K562 (cell line): ENCODE measurements around the gene JUNB. TPM values are rescaled to one million over a fixed set of nuclear protein-coding genes. Genes with fewer than 3 reads are reported as not detected.

ENCODE experiments used
- ATAC-seq: fragments of 200-7000 bp; cut with Tn5 transposase; 3 replicates; pipeline ENCODE4 v1.9.1; 2020; ENCODE audit warnings: moderate library complexity
- BruUV-seq: library from RNA; stranded (reverse); fragments of 400-500 nt; replicated peaks from 2 replicates; lab custom pipeline; 2021; lab: Mats Ljungman, UMichigan
- CTCF ChIA-PET: fragments of 300-600 bp; formaldehyde crosslinking; extraction: SDS; loops from one replicate; lab custom pipeline; 2021; ENCODE audit warnings: low intra/inter-chr PET ratio; lab: Yijun Ruan, JAX
- POLR2A ChIA-PET: fragments of 300-600, 350-650 bp; sonication (Branson Sonifier 250); formaldehyde crosslinking; extraction: SDS; loops from one replicate; lab custom pipeline; 2021; ENCODE audit warnings: antibody characterized with exemption, inconsistent platforms; lab: Yijun Ruan, JAX
- DNase-seq, 4 experiments: peaks; one replicate each; pipeline versions ENCODE4 v3.0.0 to v3.0.0-alpha.2; 2011 to 2018; ENCODE audit warnings: low spot score in 3 of 4, mixed read lengths in 3 of 4; ENCODE audit errors: extremely low read depth in 1 of 4
- FAIRE-seq: peaks from 2 replicates; lab custom pipeline; 2011; peaks lifted over from hg19 to GRCh38; lab: Jason Lieb, UNC
- H2AFZ ChIP-seq: 2 replicates; pipeline ENCODE4 v1.6.0; 2011; ENCODE audit warnings: low read depth, low read length, control low read depth, inconsistent platforms
- H3K27ac ChIP-seq: fragments of 200-600 bp; 3 replicates; pipeline ENCODE4 v1.8.0; 2011; ENCODE audit warnings: low read depth, mild to moderate bottlenecking, control low read depth, inconsistent platforms, low read length, moderate library complexity, mixed read lengths; ENCODE audit errors: extremely low read depth
- H3K27me3 ChIP-seq, 2 experiments: fragments of 300-600 bp in 1 of 2; 2 replicates in 1 of 2; 3 replicates in 1 of 2; pipeline versions ENCODE4 v1.6.0 to v1.8.0; 2011; ENCODE audit warnings: inconsistent platforms in 2 of 2, low read length in 2 of 2, mild to moderate bottlenecking in 1 of 2, mixed read lengths in 1 of 2, moderate library complexity in 1 of 2; ENCODE audit not compliant: control insufficient read depth in 2 of 2, insufficient read depth in 2 of 2
- H3K36me3 ChIP-seq: fragments of 300-600 bp; 3 replicates; pipeline ENCODE4 v1.8.0; 2011; ENCODE audit warnings: mild to moderate bottlenecking, low read length, inconsistent platforms; ENCODE audit not compliant: control insufficient read depth, insufficient read depth
- H3K4me1 ChIP-seq, 2 experiments: fragments of 200-600 bp in 1 of 2; replicated peaks in 1 of 2; 2 replicates in 1 of 2; 3 replicates in 1 of 2; pipeline versions ENCODE4 v1.5.1 to v1.8.0; 2011; ENCODE audit warnings: inconsistent platforms in 2 of 2, low read length in 2 of 2, mild to moderate bottlenecking in 1 of 2, mixed read lengths in 1 of 2, moderate library complexity in 1 of 2; ENCODE audit not compliant: control insufficient read depth in 2 of 2, insufficient read depth in 2 of 2
- H3K4me2 ChIP-seq: 2 replicates; pipeline ENCODE4 v1.6.1; 2011; ENCODE audit warnings: low read length, control low read depth, inconsistent platforms, mixed read lengths; ENCODE audit not compliant: insufficient read depth
- H3K4me3 ChIP-seq: fragments of 200-600 bp; sonication (generic), shearing (Covaris generic); 2 replicates; pipeline ENCODE4 v1.5.1; 2016; ENCODE audit warnings: control low read depth, inconsistent platforms
- H3K79me2 ChIP-seq: fragments of 200-600 bp; 3 replicates; pipeline ENCODE4 v1.8.0; 2011; ENCODE audit warnings: low read length, inconsistent platforms; ENCODE audit not compliant: control insufficient read depth, insufficient read depth
- H3K9ac ChIP-seq, 2 experiments: 2 replicates each; pipeline versions ENCODE4 v1.6.0 to v1.6.1; 2011; ENCODE audit warnings: low read depth in 2 of 2, low read length in 2 of 2, control low read depth in 1 of 2, inconsistent platforms in 1 of 2, mild to moderate bottlenecking in 1 of 2, mixed read lengths in 1 of 2; ENCODE audit not compliant: insufficient read depth in 1 of 2
- H3K9me1 ChIP-seq: one replicate; pipeline ENCODE4 v1.6.0; 2011; ENCODE audit warnings: inconsistent platforms, mild to moderate bottlenecking, low read length, moderate library complexity; ENCODE audit not compliant: control insufficient read depth, insufficient read depth
- H3K9me3 ChIP-seq: replicated peaks from 2 replicates; pipeline ENCODE4 v1.5.1; 2011; ENCODE audit warnings: low read depth, low read length, inconsistent platforms; ENCODE audit not compliant: control insufficient read depth, insufficient read depth
- H4K20me1 ChIP-seq: replicated peaks from 2 replicates; pipeline ENCODE4 v1.6.1; 2011; ENCODE audit warnings: low read length, inconsistent platforms, mixed read lengths; ENCODE audit not compliant: control insufficient read depth, insufficient read depth
- ARID2 ChIP-seq: fragments of 450-650 bp; IDR thresholded peaks from 2 replicates; pipeline ENCODE4 v1.6.1; 2017; ENCODE audit warnings: antibody characterized with exemption, mild to moderate bottlenecking
- JUNB ChIP-seq: fragments of 450-650 bp; formaldehyde crosslinking; conservative IDR thresholded peaks from 2 replicates; pipeline ENCODE4 v1.4.0; 2020; ENCODE audit warnings: mild to moderate bottlenecking
- NCOA4 ChIP-seq: fragments of 450-650 bp; IDR thresholded peaks from 2 replicates; pipeline ENCODE4 v1.6.1; 2018; ENCODE audit warnings: mild to moderate bottlenecking; ENCODE audit not compliant: partially characterized antibody
- PHB ChIP-seq: fragments of 250-450 bp; sonication (Bioruptor Pico); IDR thresholded peaks from 2 replicates; pipeline ENCODE4 v1.5.0; 2021
- PYGO2 ChIP-seq: fragments of 450-650 bp; IDR thresholded peaks from 2 replicates; pipeline ENCODE4 v1.6.1; 2016; ENCODE audit warnings: mild to moderate bottlenecking, missing genetic modification characterization, moderate library complexity, missing compliant biosample characterization
- RBFOX2 ChIP-seq: fragments of 200-400 bp; formaldehyde crosslinking; IDR thresholded peaks from 2 replicates; pipeline ENCODE4 v1.6.1; 2017; ENCODE audit warnings: low read depth, mild to moderate bottlenecking, low read length, moderate library complexity
- RBM15 ChIP-seq: fragments of 200-400 bp; formaldehyde crosslinking; IDR thresholded peaks from 2 replicates; pipeline ENCODE4 v1.6.1; 2018; ENCODE audit warnings: mild to moderate bottlenecking, low read length, moderate library complexity; ENCODE audit not compliant: insufficient read depth
- RBM25 ChIP-seq: fragments of 200-400 bp; formaldehyde crosslinking; IDR thresholded peaks from 2 replicates; pipeline ENCODE4 v1.6.1; 2018; ENCODE audit warnings: low read length, low read depth, moderate library complexity; ENCODE audit not compliant: severe bottlenecking
- RCOR1 ChIP-seq, 2 experiments: IDR thresholded peaks; 2 replicates each; pipeline ENCODE4 v1.6.1; 2012; ENCODE audit warnings: low read depth in 2 of 2, low read length in 2 of 2, borderline replicate concordance in 1 of 2, improper control_type of control experiment in 1 of 2
- SRSF9 ChIP-seq: fragments of 200-400 bp; formaldehyde crosslinking; IDR thresholded peaks from 2 replicates; pipeline ENCODE4 v1.6.1; 2017; ENCODE audit warnings: low read depth, low read length, borderline replicate concordance
- TAF15 ChIP-seq: fragments of 200-400 bp; formaldehyde crosslinking; IDR thresholded peaks from 2 replicates; pipeline ENCODE4 v1.6.1; 2017; ENCODE audit warnings: mild to moderate bottlenecking, low read depth, low read length, moderate library complexity
- TEAD1 ChIP-seq, 2 experiments: fragments of 450-650 bp in 1 of 2; sonication (generic) in 1 of 2; formaldehyde crosslinking; IDR thresholded peaks; 2 replicates each; pipeline versions ENCODE4 v1.4.0 to v1.8.0; 2020 to 2022; ENCODE audit warnings: mild to moderate bottlenecking in 2 of 2, missing genetic modification reagents in 1 of 2
- ZEB2 ChIP-seq: fragments of 450-650 bp; IDR thresholded peaks from 2 replicates; pipeline ENCODE4 v1.6.1; 2016
- ZNF121 ChIP-seq: sonication (generic); formaldehyde crosslinking; conservative IDR thresholded peaks from 2 replicates; pipeline ENCODE4 v1.8.0; 2022; ENCODE audit warnings: missing genetic modification reagents
- WGBS: fragments of 100-300 bp; shearing (Covaris generic); methylation state at CpG from one replicate; pipeline ENCODE4 v1.1.6; 2016; ENCODE audit warnings: low coverage, mixed read lengths; ENCODE audit not compliant: insufficient coverage; ENCODE audit errors: missing lambda C conversion rate; 5-methylcytosine and 5-hydroxymethylcytosine counted together
- in situ Hi-C: fragments of 300-500 bp; cut with MboI; formaldehyde crosslinking; loops from 4 replicates; pipeline ENCODE4 v1.15.0; 2018; ENCODE audit warnings: inconsistent platforms, mixed read lengths
- intact Hi-C: fragments of 100-400 bp; cut with micrococcal nuclease; formaldehyde crosslinking; loops from 2 replicates; pipeline ENCODE4 v1.14.2; 2022
- polyA plus RNA-seq, 8 experiments: library from polyadenylated mRNA; depleted of rRNA in 4 of 8; stranded (reverse) in 5 of 8; unstranded in 3 of 8; fragments of >200 nt; fragmentation: Nextera tagmentation in 2 of 8; fragmentation: Illumina TruSeq in 1 of 8; extraction: Ambion mirVana in 2 of 8; extraction: Trizol in 1 of 8; gene quantifications; 2 replicates each; pipeline versions ENCODE4 v1.2.1 to v1.2.3, GENCODE V29; 2011 to 2014; ENCODE audit warnings: inconsistent platforms in 1 of 8, missing spikeins in 1 of 8
- total RNA-seq, 7 experiments: library from RNA; depleted of rRNA in 6 of 7; stranded (reverse); fragments of >200 nt in 6 of 7; fragmentation: Illumina TruSeq in 2 of 7; extraction: Trizol in 2 of 7; gene quantifications; 2 replicates each; pipeline versions ENCODE4 v1.2.1 to v1.2.3, GENCODE V29; 2011 to 2021; ENCODE audit warnings: low replicate concordance in 1 of 7
- TF ChIP-seq, protein P1 (sequence below): fragments of 250-450 bp; sonication (Bioruptor Pico); IDR thresholded peaks from 2 replicates; pipeline ENCODE4 v1.8.0; 2021; ENCODE audit warnings: mild to moderate bottlenecking, moderate library complexity
- TF ChIP-seq, protein P2 (sequence below): sonication (generic); formaldehyde crosslinking; IDR thresholded peaks from 2 replicates; pipeline ENCODE4 v1.8.0; 2023; ENCODE audit warnings: missing genetic modification reagents, mild to moderate bottlenecking, borderline replicate concordance

The JUNB gene
- total and polyA plus RNA-seq, 9 of the 15 experiments (the other 6 are each of a cell fraction or from before 2014, with no cell fraction given): 0.23 to 88.1 (median 13.1) TPM

- BruUV-seq: no TSS peak
- peak overlapping the region in 1 of 2 experiments; percentile 74; a peak in 2 of 4 replicates for H3K9ac ChIP-seq
- ATAC-seq: no peak
- no peak overlapping the region for H3K4me3 ChIP-seq
- no peaks in the 10 kb centered on the region for H3K79me2 ChIP-seq
- H3K9me3 ChIP-seq: no peaks in the 10 kb centered on the region
- peak in 1 of 4 experiments; percentile 34 for DNase-seq
- H3K4me2 ChIP-seq: no peak overlapping the region
- peak; percentile 51 for FAIRE-seq
- in situ Hi-C loops (no loop called here), intact Hi-C loops (no loop called here)
- peaks cover 5 to 51% of the 10 kb centered on the region in 2 experiments; a peak in 3 of 5 replicates for H3K4me1 ChIP-seq
- no peaks in the 10 kb centered on the region for H3K9me1 ChIP-seq
- H2AFZ ChIP-seq: no peak overlapping the region
- POLR2A ChIA-PET: interaction anchor here (0.7 to 2.3 kb wide), 3 partner anchors 9 to 33 kb away, joined by 5 to 8 read pairs (median 7); partner anchors contain the start of gene TNPO2
- WGBS: 28% methylated on average over 18 of the region's 19 CpGs
- CTCF ChIA-PET: no interaction called here
- no peaks in the 10 kb centered on the region for H4K20me1 ChIP-seq
- peaks cover 12 to 22% of the 10 kb centered on the region in 2 experiments; a peak in 3 of 5 replicates for H3K27me3 ChIP-seq
- H3K27ac ChIP-seq: no peak overlapping the region
- H3K36me3 ChIP-seq: no peaks in the 10 kb centered on the region
- no peak for TF ChIP-seq PHB
- TF ChIP-seq RCOR1 (IDR thresholded peaks at IDR 0.05; ENCODE audit: borderline replicate concordance in 1 of 2, low read depth in 2 of 2, low read length in 2 of 2): peak in 1 of 2 experiments; percentile 57; a peak in 1 of 4 replicates
- TF ChIP-seq, protein P1, sequence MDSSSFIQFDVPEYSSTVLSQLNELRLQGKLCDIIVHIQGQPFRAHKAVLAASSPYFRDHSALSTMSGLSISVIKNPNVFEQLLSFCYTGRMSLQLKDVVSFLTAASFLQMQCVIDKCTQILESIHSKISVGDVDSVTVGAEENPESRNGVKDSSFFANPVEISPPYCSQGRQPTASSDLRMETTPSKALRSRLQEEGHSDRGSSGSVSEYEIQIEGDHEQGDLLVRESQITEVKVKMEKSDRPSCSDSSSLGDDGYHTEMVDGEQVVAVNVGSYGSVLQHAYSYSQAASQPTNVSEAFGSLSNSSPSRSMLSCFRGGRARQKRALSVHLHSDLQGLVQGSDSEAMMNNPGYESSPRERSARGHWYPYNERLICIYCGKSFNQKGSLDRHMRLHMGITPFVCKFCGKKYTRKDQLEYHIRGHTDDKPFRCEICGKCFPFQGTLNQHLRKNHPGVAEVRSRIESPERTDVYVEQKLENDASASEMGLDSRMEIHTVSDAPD: no peak
- no peak for TF ChIP-seq PYGO2
- no peak for TF ChIP-seq TAF15
- TF ChIP-seq RBM25: no peak
- TF ChIP-seq NCOA4: no peak
- no peak for TF ChIP-seq ZEB2
- TF ChIP-seq, protein P2, sequence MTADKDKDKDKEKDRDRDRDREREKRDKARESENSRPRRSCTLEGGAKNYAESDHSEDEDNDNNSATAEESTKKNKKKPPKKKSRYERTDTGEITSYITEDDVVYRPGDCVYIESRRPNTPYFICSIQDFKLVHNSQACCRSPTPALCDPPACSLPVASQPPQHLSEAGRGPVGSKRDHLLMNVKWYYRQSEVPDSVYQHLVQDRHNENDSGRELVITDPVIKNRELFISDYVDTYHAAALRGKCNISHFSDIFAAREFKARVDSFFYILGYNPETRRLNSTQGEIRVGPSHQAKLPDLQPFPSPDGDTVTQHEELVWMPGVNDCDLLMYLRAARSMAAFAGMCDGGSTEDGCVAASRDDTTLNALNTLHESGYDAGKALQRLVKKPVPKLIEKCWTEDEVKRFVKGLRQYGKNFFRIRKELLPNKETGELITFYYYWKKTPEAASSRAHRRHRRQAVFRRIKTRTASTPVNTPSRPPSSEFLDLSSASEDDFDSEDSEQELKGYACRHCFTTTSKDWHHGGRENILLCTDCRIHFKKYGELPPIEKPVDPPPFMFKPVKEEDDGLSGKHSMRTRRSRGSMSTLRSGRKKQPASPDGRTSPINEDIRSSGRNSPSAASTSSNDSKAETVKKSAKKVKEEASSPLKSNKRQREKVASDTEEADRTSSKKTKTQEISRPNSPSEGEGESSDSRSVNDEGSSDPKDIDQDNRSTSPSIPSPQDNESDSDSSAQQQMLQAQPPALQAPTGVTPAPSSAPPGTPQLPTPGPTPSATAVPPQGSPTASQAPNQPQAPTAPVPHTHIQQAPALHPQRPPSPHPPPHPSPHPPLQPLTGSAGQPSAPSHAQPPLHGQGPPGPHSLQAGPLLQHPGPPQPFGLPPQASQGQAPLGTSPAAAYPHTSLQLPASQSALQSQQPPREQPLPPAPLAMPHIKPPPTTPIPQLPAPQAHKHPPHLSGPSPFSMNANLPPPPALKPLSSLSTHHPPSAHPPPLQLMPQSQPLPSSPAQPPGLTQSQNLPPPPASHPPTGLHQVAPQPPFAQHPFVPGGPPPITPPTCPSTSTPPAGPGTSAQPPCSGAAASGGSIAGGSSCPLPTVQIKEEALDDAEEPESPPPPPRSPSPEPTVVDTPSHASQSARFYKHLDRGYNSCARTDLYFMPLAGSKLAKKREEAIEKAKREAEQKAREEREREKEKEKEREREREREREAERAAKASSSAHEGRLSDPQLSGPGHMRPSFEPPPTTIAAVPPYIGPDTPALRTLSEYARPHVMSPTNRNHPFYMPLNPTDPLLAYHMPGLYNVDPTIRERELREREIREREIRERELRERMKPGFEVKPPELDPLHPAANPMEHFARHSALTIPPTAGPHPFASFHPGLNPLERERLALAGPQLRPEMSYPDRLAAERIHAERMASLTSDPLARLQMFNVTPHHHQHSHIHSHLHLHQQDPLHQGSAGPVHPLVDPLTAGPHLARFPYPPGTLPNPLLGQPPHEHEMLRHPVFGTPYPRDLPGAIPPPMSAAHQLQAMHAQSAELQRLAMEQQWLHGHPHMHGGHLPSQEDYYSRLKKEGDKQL: 0 out of 2 replicates have a peak, but pooled peaks have one; percentile 38
- TF ChIP-seq SRSF9: no peak
- no peak for TF ChIP-seq ARID2
- TF ChIP-seq JUNB (CRISPR knock-in tag): no peak
- TF ChIP-seq RBFOX2: no peak
- TF ChIP-seq RBM15: no peak
- no peak for TF ChIP-seq TEAD1 (CRISPR knock-in tag; IDR thresholded peaks at IDR 0.05)
- peak; percentile 55; the same call in 1 of the 2 replicates for TF ChIP-seq ZNF121 (CRISPR knock-in tag)
These were observed 35.0 kb upstream of the JUNB start for GRCh38 chr19:12756150-12756883.
